Subcutaneous preadipocyte (primary cell): ENCODE results near the gene HUWE1. TPM values are rescaled to one million over a fixed set of nuclear protein-coding genes. Genes with fewer than 3 reads are reported as not detected.

Experiments used
- small RNA-seq: library from RNA; depleted of rRNA; stranded (forward); fragments of <200 nt; gene quantifications from one replicate; pipeline ENCODE3, GENCODE V24; 2012
- total RNA-seq: library from RNA; depleted of rRNA; stranded (reverse); fragments of >200 nt; gene quantifications from 2 replicates; pipeline ENCODE4 v1.2.3, GENCODE V29; 2012

The HUWE1 gene
- total RNA-seq = 101 and 152 TPM in 2 replicates

GRCh38 chrX:53686151-53686885 is at the start of gene HUWE1:
Gene HUWE1, minus strand, starts transcription at chrX:53686719. Its CDS starts 32,612 bp downstream, at chrX:53654107.

Small RNAs within 50 kb of the gene (small RNA-seq; reads per million reads assigned to genes)
- gene MIR98 (135 reads per million, percentile 99 among the genes with 10 or more reads in this experiment), gene MIRLET7F2 (103 reads per million, percentile 98 among the genes with 10 or more reads in this experiment)
